Neural progenitor cell (in vitro differentiated cells): ENCODE results near the gene PPARGC1A. TPM values are rescaled to one million over a fixed set of nuclear protein-coding genes. Genes with fewer than 3 reads are reported as not detected.

Source experiments
- DNase-seq: peaks from one replicate; pipeline ENCODE4 v3.0.0-alpha.2; 2016; ENCODE audit warnings: low spot score
- H2AFZ ChIP-seq: fragments of 200-600 bp; sonication (generic); replicated peaks from 2 replicates; pipeline ENCODE4 v1.6.1; 2016; ENCODE audit warnings: antibody characterized with exemption
- H3F3A ChIP-seq: fragments of 200-600 bp; sonication (generic); 2 replicates; pipeline ENCODE4 v1.6.1; 2016; ENCODE audit warnings: antibody characterized with exemption, low read depth
- H3K27ac ChIP-seq: fragments of 200-600 bp; sonication (generic); 2 replicates; pipeline ENCODE4 v1.5.1; 2016; ENCODE audit warnings: mild to moderate bottlenecking
- H3K27me3 ChIP-seq: fragments of 200-600 bp; sonication (generic); 2 replicates; pipeline ENCODE4 v1.6.1; 2016; ENCODE audit warnings: mild to moderate bottlenecking, moderate library complexity
- H3K36me3 ChIP-seq: fragments of 200-600 bp; sonication (generic); 2 replicates; pipeline ENCODE4 v1.5.1; 2016
- H3K4me1 ChIP-seq: fragments of 200-600 bp; sonication (generic); 2 replicates; pipeline ENCODE4 v1.6.1; 2016; ENCODE audit warnings: mixed run types
- H3K4me2 ChIP-seq: fragments of 200-600 bp; sonication (generic); 2 replicates; pipeline ENCODE4 v1.6.1; 2016
- H3K4me3 ChIP-seq: fragments of 200-600 bp; sonication (generic); 2 replicates; pipeline ENCODE4 v1.5.1; 2016
- H3K79me2 ChIP-seq: fragments of 200-600 bp; sonication (generic); 2 replicates; pipeline ENCODE4 v1.6.1; 2016; ENCODE audit warnings: low read depth
- H3K9ac ChIP-seq: fragments of 200-600 bp; sonication (generic); 2 replicates; pipeline ENCODE4 v1.6.1; 2016
- H3K9me3 ChIP-seq: fragments of 200-600 bp; sonication (generic); 2 replicates; pipeline ENCODE4 v1.5.1; 2016; ENCODE audit warnings: low read depth
- H4K20me1 ChIP-seq: fragments of 200-600 bp; sonication (generic); 2 replicates; pipeline ENCODE4 v1.6.1; 2016; ENCODE audit warnings: low read depth
- H3K27ac Mint-ChIP-seq: 3 replicates; pipeline ENCODE4 v1.8.0; 2021; ENCODE audit warnings: mixed read lengths
- H3K27me3 Mint-ChIP-seq: 2 replicates; pipeline ENCODE4 v1.8.0; 2022; ENCODE audit warnings: low read depth, mild to moderate bottlenecking, inconsistent platforms, moderate library complexity, mixed read lengths; ENCODE audit not compliant: insufficient read depth
- H3K36me3 Mint-ChIP-seq: 3 replicates; pipeline ENCODE4 v1.8.0; 2021; ENCODE audit warnings: mixed read lengths
- H3K4me1 Mint-ChIP-seq: 3 replicates; pipeline ENCODE4 v1.8.0; 2021; ENCODE audit warnings: mixed read lengths
- H3K4me3 Mint-ChIP-seq: 3 replicates; pipeline ENCODE4 v1.8.0; 2021; ENCODE audit warnings: mild to moderate bottlenecking, moderate library complexity, mixed read lengths
- H3K9me3 Mint-ChIP-seq: 3 replicates; pipeline ENCODE4 v1.8.0; 2020; ENCODE audit warnings: mixed read lengths
- CTCF ChIP-seq: fragments of 200-600 bp; sonication (generic); IDR thresholded peaks from 2 replicates; pipeline ENCODE4 v1.5.1; 2017; ENCODE audit warnings: antibody characterized with exemption, mild to moderate bottlenecking
- EZH2 ChIP-seq: fragments of 200-600 bp; sonication (generic); IDR thresholded peaks from 2 replicates; pipeline ENCODE4 v1.6.1; 2017; ENCODE audit warnings: antibody characterized with exemption, mild to moderate bottlenecking, moderate library complexity
- EZH2phosphoT487 ChIP-seq: fragments of 200-600 bp; sonication (generic); IDR thresholded peaks from 2 replicates; pipeline ENCODE4 v1.6.1; 2017; ENCODE audit warnings: antibody characterized with exemption
- total RNA-seq: library from RNA; depleted of rRNA; stranded (reverse); fragments of >200 nt; gene quantifications from 2 replicates; pipeline ENCODE4 v1.2.3, GENCODE V29; 2015; ENCODE audit warnings: low replicate concordance

The PPARGC1A gene
- total RNA-seq, 1 donor from 2014 or later: 6.6 TPM

DNA sequence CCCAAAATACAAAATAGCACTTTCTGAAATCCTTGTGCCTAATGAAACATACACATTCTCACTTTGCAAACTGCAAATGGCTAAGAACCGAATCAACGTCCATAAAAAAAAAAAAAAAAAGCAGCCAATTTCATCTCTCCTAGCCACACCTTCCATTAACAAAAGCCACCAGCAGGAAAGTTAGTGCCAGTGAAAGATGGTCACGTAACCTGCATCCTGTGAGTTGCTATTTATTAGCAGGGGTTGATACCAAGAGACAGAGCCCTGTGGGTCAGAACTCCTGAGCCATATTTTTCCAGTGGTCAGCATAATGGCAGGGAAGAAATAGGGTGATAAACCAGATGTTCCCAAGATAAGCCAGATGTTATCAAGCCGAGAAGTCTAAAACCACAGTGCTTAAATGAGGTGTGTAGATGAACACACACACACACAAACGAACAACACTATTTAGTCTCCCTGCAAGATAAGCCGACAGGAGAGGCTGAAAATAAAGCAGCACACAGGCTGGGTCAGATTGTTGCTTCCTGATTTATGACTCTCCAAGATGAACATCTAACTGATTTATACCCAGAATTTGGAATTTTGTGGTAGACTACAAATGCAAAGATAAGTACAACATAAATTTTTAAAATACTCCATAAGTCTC is 11.5 kb downstream of the PPARGC1A start:
- Histone ChIP-seq H3K27ac (no peak overlapping the region), H3F3A (no peaks in the 10 kb centered on the region), H3K4me3 (no peak overlapping the region), H3K4me2 (no peak overlapping the region), H4K20me1 (no peaks in the 10 kb centered on the region), H2AFZ (no peak overlapping the region), H3K9ac (no peak overlapping the region), H3K27me3 (no peaks in the 10 kb centered on the region), H3K36me3 (no peaks in the 10 kb centered on the region), H3K9me3 (no peaks in the 10 kb centered on the region), H3K4me1 (no peaks in the 10 kb centered on the region), H3K79me2 (no peaks in the 10 kb centered on the region)
- Mint-ChIP-seq H3K27me3 (peaks cover 4% of the 10 kb centered on the region), H3K36me3 (peaks cover 2% of the 10 kb centered on the region), H3K27ac (no peak overlapping the region), H3K4me1 (peaks cover 33% of the 10 kb centered on the region), H3K9me3 (no peaks in the 10 kb centered on the region), H3K4me3 (no peak overlapping the region)
- no peak for TF ChIP-seq EZH2
- DNase-seq: no peak

DNA sequence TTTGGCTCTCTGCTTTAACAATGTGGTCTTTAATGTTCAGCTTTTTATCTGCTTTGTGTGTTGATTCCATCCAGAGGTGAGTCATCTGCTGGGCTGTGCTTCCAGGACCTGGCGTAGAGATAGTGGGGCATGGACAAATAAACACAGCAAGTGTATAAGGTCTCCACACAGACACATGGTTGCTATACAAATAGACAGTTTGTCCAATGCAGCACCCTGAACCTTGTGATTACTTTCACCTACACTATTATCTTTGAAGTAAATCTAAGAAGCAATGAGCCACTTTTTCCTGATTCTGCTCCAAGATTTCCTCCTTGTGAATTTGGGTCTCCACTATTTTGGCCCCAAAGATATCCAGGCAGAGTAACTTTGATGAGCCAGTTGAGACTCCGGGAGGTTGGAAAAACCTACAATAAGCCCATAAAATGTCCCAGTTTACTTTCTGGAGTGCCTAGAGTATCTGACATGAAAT is 12.1 kb downstream of the PPARGC1A start:
- peaks cover 4% of the 10 kb centered on the region for H3K27me3 Mint-ChIP-seq
- no peaks in the 10 kb centered on the region for H3K4me1 ChIP-seq
- DNase-seq: no peak
- H3K27ac ChIP-seq: no peak overlapping the region
- H3K9me3 ChIP-seq: no peaks in the 10 kb centered on the region
- no peaks in the 10 kb centered on the region for H3F3A ChIP-seq
- H3K27me3 ChIP-seq: no peaks in the 10 kb centered on the region
- H3K4me2 ChIP-seq: no peak overlapping the region
- H3K27ac Mint-ChIP-seq: no peak overlapping the region
- no peak overlapping the region for H2AFZ ChIP-seq
- H3K9ac ChIP-seq: no peak overlapping the region
- H3K4me3 Mint-ChIP-seq: no peak overlapping the region
- H3K79me2 ChIP-seq: no peaks in the 10 kb centered on the region
- H3K9me3 Mint-ChIP-seq: peaks cover 2% of the 10 kb centered on the region
- no peaks in the 10 kb centered on the region for H3K36me3 ChIP-seq
- H4K20me1 ChIP-seq: no peaks in the 10 kb centered on the region
- H3K4me1 Mint-ChIP-seq: peaks cover 33% of the 10 kb centered on the region
- TF ChIP-seq CTCF (no peak), EZH2 (no peak), EZH2phosphoT487 (no peak)
- H3K36me3 Mint-ChIP-seq: no peaks in the 10 kb centered on the region
- no peak overlapping the region for H3K4me3 ChIP-seq

- Histone ChIP-seq H3K36me3 (no peaks in the 10 kb centered on the region), H3K9ac (no peak overlapping the region), H3K4me1 (no peaks in the 10 kb centered on the region), H3K9me3 (no peaks in the 10 kb centered on the region), H3K4me2 (no peak overlapping the region), H4K20me1 (no peaks in the 10 kb centered on the region), H3K4me3 (no peak overlapping the region), H3K79me2 (no peaks in the 10 kb centered on the region), H3K27me3 (no peaks in the 10 kb centered on the region), H2AFZ (no peak overlapping the region), H3F3A (no peaks in the 10 kb centered on the region), H3K27ac (no peak overlapping the region)
- Mint-ChIP-seq H3K36me3 (no peaks in the 10 kb centered on the region), H3K9me3 (peaks cover 6% of the 10 kb centered on the region), H3K4me1 (peaks cover 37% of the 10 kb centered on the region), H3K27me3 (peaks cover 7% of the 10 kb centered on the region), H3K27ac (no peak overlapping the region), H3K4me3 (no peak overlapping the region)
- no peak for TF ChIP-seq EZH2
- TF ChIP-seq CTCF: peak; percentile 9
- no peak for DNase-seq
Observed at GRCh38 chr4:23876418-23877089, 13.3 kb downstream of the PPARGC1A start.

DNA sequence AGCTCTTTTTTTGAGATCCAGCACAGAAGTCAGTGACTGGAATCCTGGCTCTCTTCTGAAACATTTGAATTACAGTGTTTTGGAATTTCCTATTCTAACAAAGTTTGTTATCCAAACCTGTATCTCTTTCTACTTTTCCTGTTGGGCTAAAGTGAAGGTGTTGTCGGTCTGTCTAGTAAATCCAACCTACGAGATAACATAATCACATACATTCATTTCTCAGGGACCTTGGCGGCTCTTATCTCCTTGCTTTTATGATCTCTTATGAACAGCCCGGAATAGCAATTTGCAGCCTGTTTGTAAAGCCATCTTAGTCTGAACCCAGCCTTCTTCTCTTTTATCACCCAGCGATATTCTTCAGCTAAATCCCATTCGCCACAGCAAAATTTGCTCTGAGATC is 14.5 kb downstream of the PPARGC1A start:
- no peaks in the 10 kb centered on the region for H3K79me2 ChIP-seq
- no peaks in the 10 kb centered on the region for H3K36me3 ChIP-seq
- no peaks in the 10 kb centered on the region for H3K27me3 ChIP-seq
- no peak overlapping the region for H3K27ac Mint-ChIP-seq
- H3K4me1 Mint-ChIP-seq: peaks cover 40% of the 10 kb centered on the region
- peaks cover 7% of the 10 kb centered on the region for H3K27me3 Mint-ChIP-seq
- DNase-seq: no peak
- no peak overlapping the region for H3K9ac ChIP-seq
- no peaks in the 10 kb centered on the region for H3K9me3 ChIP-seq
- H3K36me3 Mint-ChIP-seq: no peaks in the 10 kb centered on the region
- H3K9me3 Mint-ChIP-seq: peaks cover 6% of the 10 kb centered on the region
- H3K4me2 ChIP-seq: no peak overlapping the region
- no peak overlapping the region for H3K4me3 ChIP-seq
- TF ChIP-seq CTCF: no peak
- no peak for TF ChIP-seq EZH2
- no peak for TF ChIP-seq EZH2phosphoT487
- H3K4me1 ChIP-seq: peaks cover 5% of the 10 kb centered on the region
- no peak overlapping the region for H3K4me3 Mint-ChIP-seq
- H3K27ac ChIP-seq: no peak overlapping the region
- no peak overlapping the region for H2AFZ ChIP-seq
- H3F3A ChIP-seq: no peaks in the 10 kb centered on the region
- no peaks in the 10 kb centered on the region for H4K20me1 ChIP-seq
